D721Med (cell line): ENCODE measurements around the gene SIL1.
"Not testable (repeated sequence)": the region's sequence is repeated elsewhere in the genome, so short reads cannot be mapped to it uniquely, and the experiment has no call there.

Experiments used
- DNase-seq: peaks from one replicate; pipeline ENCODE4 v3.0.0; 2011; ENCODE audit warnings: low spot score; ENCODE audit not compliant: insufficient read length
- FAIRE-seq: peaks from 2 replicates; lab custom pipeline; 2011; peaks lifted over from hg19 to GRCh38; lab: Jason Lieb, UNC
- CTCF ChIP-seq: IDR thresholded peaks from 2 replicates; pipeline ENCODE4 v1.5.1; 2012; ENCODE audit warnings: mild to moderate bottlenecking, control low read depth; ENCODE audit not compliant: insufficient read depth; ENCODE audit errors: missing control alignments

Gene SIL1

GRCh38 chr5:139079225-139079990 lies 118.8 kb downstream of the SIL1 start:
- no peak for FAIRE-seq
- TF ChIP-seq CTCF, result no peak
- DNase-seq, result no peak

GRCh38 chr5:139078345-139078744 lies 119.8 kb downstream of the SIL1 start:
- TF ChIP-seq CTCF, result no peak
- FAIRE-seq (no peak), DNase-seq (no peak)

DNA sequence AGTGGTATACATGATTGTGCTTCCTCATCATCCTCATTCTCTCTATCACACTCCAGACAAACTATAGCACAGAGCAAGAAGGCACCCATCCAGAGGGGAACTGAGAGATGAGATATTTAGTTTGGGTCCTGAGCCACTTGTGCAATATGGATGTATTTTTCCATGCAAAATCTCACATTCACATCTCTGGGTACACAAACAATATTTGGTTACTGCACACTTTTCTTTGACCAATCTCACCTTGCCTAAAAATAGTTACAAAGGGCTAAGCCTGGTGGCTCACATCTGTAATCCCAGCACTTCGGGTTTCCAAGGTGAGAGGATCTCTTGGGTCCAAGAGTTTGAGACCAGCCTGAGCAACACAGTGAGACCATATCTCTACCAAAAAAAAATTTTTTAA lies 120.3 kb downstream of the SIL1 start:
- DNase-seq (no peak), FAIRE-seq (no peak)
- no peak for TF ChIP-seq CTCF

- DNase-seq (no peak), FAIRE-seq (no peak)
- TF ChIP-seq CTCF, result no peak
These were observed 122.1 kb downstream of the SIL1 start for GRCh38 chr5:139076111-139076510.

- TF ChIP-seq CTCF, result no peak
- FAIRE-seq (no peak), DNase-seq (no peak)
These were observed 122.8 kb downstream of the SIL1 start for GRCh38 chr5:139075066-139076050.

DNA sequence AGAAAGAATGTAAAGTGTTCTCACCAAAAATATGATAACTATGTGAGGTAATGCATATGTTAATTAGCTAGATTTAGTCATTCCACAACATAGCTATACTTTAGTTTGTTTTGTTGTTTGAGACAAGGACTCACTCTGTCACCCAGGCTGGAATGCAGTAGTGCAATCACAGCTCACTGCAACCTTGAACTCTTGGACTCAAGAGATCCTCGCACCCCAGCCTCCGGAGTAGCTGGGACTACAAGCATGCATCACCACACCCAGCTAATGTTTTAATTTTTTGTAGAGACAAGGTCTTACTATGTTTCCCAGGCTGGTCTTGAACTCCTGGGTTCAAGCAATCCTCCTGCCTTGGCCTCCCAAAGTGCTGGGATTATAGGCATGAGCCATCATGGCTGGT lies 124.2 kb downstream of the SIL1 start:
- not testable (repeated sequence) for FAIRE-seq, DNase-seq

DNA sequence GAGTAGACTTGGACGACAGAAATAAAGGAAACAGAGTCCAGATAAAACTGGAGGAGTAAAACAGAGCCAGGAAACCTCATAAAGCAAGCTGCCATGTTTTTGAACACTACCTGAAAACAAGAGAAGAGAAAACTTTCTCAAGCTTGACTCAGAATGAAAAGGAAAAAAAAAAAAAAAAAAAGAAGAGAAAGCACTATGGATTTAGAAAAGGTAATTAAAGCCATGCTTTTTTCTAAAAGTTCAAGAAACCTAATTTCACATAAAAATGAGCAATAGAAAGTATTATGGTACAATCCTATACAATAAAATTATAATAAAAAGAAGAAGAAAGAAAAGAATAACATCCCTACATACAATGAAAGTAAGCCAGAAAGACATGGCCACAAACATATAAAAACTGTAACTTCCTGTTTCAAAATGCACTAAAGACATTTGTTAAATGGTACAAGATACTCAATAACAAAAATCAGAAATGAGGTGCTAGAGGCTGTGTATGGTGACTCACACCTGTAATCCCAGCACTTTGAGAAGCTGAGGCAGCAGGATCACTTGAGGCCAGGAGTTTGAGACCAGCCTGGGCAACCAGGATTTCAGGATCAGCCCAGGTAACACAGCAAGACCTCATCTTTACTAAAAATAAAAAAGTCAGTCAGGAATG lies 129.5 kb downstream of the SIL1 start:
- TF ChIP-seq CTCF, result no peak
- DNase-seq, result no peak
- FAIRE-seq, result no peak
